GM20000 (cell line): ENCODE data around the gene UBE2L5.

Experiments
- DNase-seq: peaks from one replicate; pipeline ENCODE4 v3.0.0; 2012; ENCODE audit warnings: low spot score
- CTCF ChIP-seq: IDR thresholded peaks from 2 replicates; pipeline ENCODE4 v1.5.1; 2012; ENCODE audit warnings: mild to moderate bottlenecking, control low read depth; ENCODE audit errors: extremely low read depth, missing control alignments

UBE2L5 gene

GRCh38 chr13:30415430-30416030 lies 6.8 kb upstream of the UBE2L5 start:
- TF ChIP-seq CTCF = no peak
- DNase-seq = no peak

- no peak for DNase-seq
- no peak for TF ChIP-seq CTCF
Measured at GRCh38 chr13:30416471-30416870, 5.8 kb upstream of the UBE2L5 start.

- no peak for TF ChIP-seq CTCF
- no peak for DNase-seq
Measured at GRCh38 chr13:30418075-30418716, 4.1 kb upstream of the UBE2L5 start.

GRCh38 chr13:30418717-30419459 lies 3.4 kb upstream of the UBE2L5 start:
- DNase-seq = no peak
- no peak for TF ChIP-seq CTCF

- TF ChIP-seq CTCF = no peak
- DNase-seq = peak; percentile 75
Measured at GRCh38 chr13:30421093-30422053, 920 bp upstream of the UBE2L5 start.

GRCh38 chr13:30423891-30424290 lies 1.6 kb downstream of the UBE2L5 start:
- DNase-seq = no peak
- TF ChIP-seq CTCF = no peak
